22Rv1 (cell line): ENCODE results near the gene FAM177B.

Source experiments
- ZFX ChIP-seq: fragments of 450-650 bp; IDR thresholded peaks from 2 replicates; pipeline ENCODE4 v1.6.1; 2017; ENCODE audit warnings: antibody characterized with exemption, borderline replicate concordance
- TF ChIP-seq, protein P1 (sequence below): fragments of 450-650 bp; IDR thresholded peaks from 2 replicates; pipeline ENCODE4 v1.5.1; 2017; ENCODE audit warnings: mild to moderate bottlenecking

DNA sequence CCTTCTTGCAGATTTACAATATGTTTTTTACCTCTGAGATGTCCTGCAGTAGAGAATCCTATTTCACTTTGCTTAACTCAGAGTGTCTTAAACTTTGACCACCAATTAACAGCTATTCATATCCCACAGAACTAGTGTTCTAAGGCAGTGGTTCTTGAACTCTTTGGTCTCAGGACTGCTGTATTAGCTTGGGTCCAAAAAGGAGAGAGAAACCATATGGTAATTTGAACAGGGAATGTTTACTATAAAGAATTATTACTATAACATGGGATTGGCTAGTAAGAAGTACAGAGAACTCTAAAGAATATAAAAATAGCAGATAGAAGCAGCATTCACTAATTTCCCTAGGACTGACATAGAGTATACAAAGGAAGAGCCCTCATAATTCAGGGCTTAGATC is 31.6 kb downstream of the FAM177B start:
- TF ChIP-seq, protein P1, sequence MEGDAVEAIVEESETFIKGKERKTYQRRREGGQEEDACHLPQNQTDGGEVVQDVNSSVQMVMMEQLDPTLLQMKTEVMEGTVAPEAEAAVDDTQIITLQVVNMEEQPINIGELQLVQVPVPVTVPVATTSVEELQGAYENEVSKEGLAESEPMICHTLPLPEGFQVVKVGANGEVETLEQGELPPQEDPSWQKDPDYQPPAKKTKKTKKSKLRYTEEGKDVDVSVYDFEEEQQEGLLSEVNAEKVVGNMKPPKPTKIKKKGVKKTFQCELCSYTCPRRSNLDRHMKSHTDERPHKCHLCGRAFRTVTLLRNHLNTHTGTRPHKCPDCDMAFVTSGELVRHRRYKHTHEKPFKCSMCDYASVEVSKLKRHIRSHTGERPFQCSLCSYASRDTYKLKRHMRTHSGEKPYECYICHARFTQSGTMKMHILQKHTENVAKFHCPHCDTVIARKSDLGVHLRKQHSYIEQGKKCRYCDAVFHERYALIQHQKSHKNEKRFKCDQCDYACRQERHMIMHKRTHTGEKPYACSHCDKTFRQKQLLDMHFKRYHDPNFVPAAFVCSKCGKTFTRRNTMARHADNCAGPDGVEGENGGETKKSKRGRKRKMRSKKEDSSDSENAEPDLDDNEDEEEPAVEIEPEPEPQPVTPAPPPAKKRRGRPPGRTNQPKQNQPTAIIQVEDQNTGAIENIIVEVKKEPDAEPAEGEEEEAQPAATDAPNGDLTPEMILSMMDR: no peak
- no peak for TF ChIP-seq ZFX
